GM12864 (cell line): ENCODE measurements around the gene HS3ST6.

Source experiments
- DNase-seq: peaks from one replicate; pipeline ENCODE4 v3.0.0-alpha.2; 2011; ENCODE audit warnings: low read depth
- H3K4me3 ChIP-seq: 2 replicates; pipeline ENCODE4 v1.5.1; 2011; ENCODE audit warnings: mild to moderate bottlenecking, low read depth, low read length, control low read depth
- TF ChIP-seq, protein P1 (sequence below): IDR thresholded peaks from 2 replicates; pipeline ENCODE4 v1.5.1; 2011; ENCODE audit warnings: low read depth, mild to moderate bottlenecking, moderate library complexity, low read length, control low read depth, inconsistent platforms; ENCODE audit errors: missing control alignments

Gene HS3ST6

GRCh38 chr16:1919327-1919998 is 1.2 kb upstream of the HS3ST6 start:
- DNase-seq, result no peak
- no peak overlapping the region for H3K4me3 ChIP-seq
- TF ChIP-seq, protein P1, sequence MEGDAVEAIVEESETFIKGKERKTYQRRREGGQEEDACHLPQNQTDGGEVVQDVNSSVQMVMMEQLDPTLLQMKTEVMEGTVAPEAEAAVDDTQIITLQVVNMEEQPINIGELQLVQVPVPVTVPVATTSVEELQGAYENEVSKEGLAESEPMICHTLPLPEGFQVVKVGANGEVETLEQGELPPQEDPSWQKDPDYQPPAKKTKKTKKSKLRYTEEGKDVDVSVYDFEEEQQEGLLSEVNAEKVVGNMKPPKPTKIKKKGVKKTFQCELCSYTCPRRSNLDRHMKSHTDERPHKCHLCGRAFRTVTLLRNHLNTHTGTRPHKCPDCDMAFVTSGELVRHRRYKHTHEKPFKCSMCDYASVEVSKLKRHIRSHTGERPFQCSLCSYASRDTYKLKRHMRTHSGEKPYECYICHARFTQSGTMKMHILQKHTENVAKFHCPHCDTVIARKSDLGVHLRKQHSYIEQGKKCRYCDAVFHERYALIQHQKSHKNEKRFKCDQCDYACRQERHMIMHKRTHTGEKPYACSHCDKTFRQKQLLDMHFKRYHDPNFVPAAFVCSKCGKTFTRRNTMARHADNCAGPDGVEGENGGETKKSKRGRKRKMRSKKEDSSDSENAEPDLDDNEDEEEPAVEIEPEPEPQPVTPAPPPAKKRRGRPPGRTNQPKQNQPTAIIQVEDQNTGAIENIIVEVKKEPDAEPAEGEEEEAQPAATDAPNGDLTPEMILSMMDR, result no peak

- no peak for DNase-seq
- no peak overlapping the region for H3K4me3 ChIP-seq
- TF ChIP-seq, protein P1, result no peak
Measured at GRCh38 chr16:1917665-1918350, 407 bp downstream of the HS3ST6 start.

DNA sequence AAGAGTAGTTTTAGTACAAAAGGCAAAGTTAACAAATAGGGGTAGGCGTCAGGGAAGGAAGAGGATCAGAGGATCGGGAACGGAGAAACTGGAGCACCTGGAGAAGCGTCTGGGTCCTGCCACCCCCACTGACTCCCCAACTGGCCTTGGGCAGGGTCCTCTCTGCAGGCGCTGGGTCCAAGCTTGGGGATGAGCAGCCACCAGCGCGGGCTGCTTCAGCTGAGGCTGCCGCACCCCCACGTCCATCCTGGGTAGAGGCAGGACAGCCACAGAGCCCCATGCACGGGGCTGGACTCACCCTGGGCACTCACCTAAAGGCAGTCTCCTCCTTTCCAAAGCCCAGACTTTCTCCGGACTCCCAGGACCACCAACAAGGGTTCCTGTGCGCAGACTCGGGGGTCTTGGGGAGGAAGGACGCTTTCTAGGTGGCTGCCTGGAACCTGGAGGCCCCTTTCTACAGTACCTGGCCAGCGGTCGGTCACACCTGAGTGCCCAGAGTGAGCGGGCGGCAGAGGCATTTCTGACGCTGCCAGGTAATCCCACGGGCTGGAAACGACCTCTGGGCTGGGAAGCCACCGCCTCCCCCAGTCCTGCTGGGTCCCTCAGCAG is 1.1 kb downstream of the HS3ST6 start:
- DNase-seq, result no peak
- H3K4me3 ChIP-seq, result no peak overlapping the region
- TF ChIP-seq, protein P1, result no peak

DNA sequence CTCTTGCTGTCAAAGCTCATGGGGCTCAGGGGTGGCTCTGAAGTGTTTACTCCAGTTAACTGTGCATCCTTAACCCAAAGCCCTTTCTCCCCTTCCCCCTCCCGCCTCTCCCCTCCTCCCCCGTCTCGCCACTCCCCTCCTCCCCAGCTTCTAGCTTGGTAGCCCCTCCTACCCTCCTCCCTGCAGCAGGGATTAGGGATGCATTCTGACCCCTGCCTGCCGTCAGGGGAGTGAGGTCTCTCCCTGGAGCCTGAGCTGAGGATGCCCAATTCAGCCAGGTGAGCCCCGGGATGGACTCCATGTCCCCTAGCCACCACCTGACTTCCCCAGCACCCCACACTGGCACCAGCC is 1.6 kb downstream of the HS3ST6 start:
- no peak overlapping the region for H3K4me3 ChIP-seq
- no peak for DNase-seq
- TF ChIP-seq, protein P1, result no peak

DNA sequence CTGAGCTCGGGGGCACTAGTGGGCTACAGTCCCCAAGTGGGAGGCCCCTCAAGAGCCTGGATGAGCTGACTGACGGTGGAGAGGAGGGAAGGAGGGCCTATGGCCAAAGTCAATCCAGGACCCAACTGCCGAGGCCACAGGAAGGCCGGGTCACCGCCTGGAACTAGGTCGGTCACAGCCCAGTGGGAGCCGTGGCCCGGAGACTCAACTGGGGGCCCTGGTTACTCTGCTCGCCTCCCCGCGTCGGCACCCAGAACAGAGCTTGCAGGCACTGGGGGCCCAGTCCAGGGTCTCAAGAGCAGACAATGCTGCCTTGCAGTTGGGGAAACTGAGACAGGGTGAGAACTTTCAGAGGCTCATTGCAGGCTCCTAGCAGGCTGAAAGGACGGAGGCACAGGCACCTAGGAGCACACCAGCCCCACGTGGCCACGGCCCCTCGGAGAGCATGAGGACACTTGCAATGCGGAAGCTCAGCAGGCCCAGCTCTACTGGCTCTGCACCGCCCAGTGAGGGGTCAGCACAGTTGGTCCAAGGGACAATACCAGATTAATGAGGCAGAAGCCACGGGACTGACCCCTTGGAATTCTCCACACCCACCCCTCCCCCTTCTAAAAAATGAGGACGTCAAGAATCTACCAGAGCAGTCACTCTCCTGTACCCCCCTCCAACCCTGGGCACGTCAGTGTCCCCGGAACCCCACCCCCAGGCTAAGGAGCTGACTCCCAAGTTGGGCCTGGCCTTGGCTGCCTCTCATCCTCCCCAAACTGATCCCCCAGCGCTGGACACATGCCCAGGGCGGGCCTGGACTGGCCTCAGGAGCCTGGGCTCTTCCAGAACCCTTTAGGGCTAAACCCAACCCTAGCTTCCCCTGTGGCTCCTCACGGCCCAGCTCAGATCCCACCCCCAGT is 2.2 kb downstream of the HS3ST6 start:
- TF ChIP-seq, protein P1, result no peak
- no peak overlapping the region for H3K4me3 ChIP-seq

DNA sequence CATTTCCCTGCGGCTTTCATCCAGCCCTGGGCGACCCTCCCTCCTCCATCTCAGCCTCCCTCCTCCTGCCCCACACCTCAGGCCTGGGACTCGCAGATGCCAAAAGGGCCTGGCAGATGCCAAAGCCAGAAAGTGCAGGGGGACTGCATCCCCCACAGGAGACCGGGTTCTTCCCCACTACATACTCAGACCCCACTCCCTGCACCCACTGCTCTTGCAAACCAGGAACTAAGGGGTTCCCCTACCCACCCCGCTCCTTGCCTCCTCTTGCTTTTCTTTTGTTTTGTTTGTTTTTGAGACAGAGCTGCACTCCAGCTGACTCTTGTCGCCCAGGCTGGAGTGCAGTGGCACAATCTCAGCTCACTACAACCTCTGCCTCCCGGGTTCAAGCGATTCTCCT is 3.2 kb downstream of the HS3ST6 start:
- H3K4me3 ChIP-seq, result no peak overlapping the region
- TF ChIP-seq, protein P1, result no peak
- DNase-seq, result no peak

More for the DNA sequence above, 2.2 kb downstream of the HS3ST6 start:
- no peak for DNase-seq
